COR-L47 (cell line): ENCODE results near the gene GRID1.
A peak's percentile ranks its signal among the peaks of the same experiment; 100 is the strongest.

ENCODE experiments used
- DNase-seq: peaks from one replicate; lab custom pipeline; 2025; lab: John Stamatoyannopoulos, UW

GRID1 gene

DNA sequence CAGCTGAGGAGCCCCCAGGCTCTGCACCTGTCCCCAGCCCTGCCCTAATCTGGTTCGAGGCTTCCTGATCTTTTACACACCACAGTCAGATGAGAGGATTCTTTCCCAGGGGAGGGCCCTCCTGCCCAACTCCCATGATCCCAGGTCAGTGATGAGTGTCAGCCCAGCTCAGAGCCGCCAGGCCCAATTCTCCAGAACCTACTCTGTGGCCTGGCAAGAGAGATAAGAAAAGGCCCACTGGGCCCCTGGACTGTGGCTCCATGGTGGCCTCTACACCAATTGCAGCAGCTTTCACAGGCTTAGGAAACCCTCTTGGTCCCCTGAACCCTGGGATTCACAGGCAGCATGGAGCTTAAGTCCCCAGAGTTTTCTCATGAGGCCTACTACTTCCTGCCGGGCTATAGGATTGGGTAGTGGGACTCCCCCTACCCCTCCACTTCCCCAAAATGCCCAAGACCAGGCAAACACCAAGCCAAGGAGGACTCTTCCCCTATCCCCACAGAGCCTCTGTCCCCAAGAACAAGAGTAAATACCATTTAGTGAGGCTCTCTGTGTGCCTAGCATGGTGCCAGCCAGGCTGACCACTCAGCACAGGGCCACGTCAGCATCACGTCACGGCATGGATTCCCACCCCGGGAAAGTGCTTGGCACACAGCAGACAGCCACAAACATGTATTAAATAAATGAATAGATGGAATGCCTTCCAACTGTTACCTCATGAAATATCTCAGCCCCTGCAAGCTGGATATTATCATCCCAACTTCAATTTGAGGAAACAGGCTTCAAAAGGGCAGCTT, 100.0 kb downstream of the GRID1 start:
- no peak for DNase-seq

- no peak for DNase-seq
These were observed 100.7 kb downstream of the GRID1 start for GRCh38 chr10:86265895-86266259.

DNA sequence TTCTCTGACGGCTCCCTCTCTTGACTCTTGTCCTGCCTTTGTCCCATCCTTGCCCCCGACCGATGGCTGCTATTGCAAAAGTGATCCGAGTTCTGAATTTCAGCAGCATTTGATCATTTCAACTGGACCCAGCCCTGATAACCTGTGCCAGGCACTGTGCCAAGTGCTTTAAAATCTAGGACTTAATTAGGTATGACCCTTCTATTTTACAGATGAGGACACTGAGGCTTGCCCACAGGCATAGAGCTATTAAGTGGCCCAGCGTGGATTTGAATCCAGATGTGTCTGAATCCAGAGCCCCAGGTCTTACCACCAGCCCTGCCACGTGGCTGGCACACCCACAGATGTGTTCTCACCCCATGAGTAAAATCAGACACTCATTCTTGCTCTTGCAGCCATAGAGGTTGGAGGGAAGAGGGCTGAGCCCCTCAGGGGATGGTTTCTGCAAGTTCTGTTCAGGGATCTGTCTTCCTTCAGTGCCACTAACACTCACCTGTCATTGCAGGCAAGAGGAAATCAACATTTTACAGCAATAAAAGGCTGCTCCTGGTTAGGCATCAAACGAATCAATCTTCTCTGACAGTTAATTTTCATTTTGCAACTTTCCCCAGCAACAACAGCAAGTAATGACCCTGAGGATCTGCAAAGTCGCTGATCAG, 101.2 kb downstream of the GRID1 start:
- no peak for DNase-seq

DNA sequence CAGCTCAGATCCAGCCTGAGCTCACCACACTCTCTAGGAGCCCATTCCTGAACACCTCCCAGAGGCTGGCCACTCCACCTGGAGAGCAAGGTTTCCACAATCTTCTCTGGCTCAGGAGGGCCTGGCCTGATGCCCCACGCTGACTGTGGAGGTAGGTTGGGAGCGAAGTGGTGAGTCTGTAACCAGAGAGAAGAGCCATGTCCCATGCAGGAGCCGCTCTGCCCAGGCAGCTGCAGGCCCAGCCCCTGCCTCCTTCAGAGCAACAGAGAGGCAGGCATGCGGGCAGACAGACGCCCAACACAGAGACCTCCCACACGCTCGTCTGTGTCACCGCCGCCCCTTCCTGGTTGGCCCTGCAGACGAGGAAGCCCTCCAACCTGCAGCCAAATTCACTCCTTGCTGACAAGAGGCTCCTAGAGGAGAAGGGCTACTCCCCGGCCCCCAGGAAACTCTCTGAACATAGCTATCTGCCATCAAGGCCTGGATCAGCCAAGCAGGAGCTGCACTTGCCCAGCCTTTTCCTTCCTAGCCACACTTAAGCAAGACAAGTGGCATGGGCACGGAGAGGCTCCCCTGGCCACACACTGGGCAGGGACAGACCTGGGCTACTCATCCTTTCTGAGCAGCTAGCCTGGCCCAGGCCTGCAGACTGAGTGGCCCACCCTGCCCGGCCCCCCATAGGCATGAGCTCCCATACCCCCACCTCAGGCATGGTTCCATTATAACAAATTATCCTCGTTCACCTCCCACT, 101.9 kb downstream of the GRID1 start:
- DNase-seq: no peak

GRCh38 chr10:86263907-86264306, 102.7 kb downstream of the GRID1 start:
- no peak for DNase-seq

GRCh38 chr10:86263209-86263608, 103.4 kb downstream of the GRID1 start:
- DNase-seq: no peak

DNA sequence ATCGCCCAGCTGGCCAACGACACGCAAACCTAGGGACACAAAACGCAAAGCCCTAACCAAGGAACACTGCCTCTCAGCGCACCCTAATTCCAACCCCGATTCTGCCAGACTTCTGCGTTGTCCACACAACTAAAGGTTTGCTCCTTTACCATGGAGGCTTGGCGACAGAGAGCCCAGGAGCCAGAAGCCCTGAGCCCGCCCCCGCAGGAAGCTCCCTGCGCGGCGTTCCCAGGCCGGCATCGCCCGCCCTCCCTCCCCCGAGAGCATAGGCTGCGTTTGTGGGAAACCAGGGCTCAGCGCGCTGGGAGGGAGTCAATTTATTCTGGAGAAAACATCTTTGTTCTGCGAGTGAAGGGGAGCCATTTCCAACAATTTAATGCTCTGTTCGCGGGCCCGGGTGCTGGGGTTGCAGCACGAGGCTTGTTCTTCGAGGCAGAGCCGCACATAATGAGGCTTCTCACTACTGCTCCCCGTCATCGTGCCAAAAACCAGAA, 103.9 kb downstream of the GRID1 start:
- DNase-seq: no peak

DNA sequence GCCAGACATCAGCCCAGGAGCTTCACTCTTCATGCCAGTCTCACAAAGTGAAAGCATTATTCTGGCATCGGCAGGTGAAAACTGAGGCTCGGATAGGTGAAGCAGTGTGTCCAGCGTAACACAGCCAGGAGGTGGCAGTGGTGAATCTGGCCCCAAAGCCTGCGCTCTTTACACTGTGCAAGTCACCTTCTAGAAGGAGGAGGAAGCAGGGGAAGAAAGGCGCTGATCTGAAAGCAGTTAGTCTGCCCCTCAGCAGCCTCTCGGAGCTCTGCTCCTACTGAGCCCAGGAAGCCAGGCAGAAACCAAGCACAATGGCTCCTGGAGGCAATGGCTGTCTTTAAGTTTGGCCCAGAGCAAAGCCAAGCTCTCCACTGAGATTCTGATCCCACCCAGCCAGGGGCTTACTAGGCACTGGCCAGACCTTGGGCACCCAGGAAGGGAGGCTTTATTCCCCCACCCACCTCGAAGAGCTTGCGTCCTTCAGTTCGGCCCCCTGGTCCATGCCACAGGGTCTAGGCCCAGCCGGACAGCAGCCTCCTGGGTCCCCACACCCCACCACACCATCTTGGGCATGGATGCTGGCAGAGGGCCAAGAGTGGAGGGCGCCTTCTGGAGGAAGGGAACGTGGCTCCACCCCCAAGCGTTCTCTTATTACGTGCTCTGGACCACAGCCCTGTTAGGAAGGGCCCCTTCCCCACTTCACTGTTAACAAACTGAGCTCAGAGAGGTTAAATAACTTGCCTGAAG, 104.5 kb downstream of the GRID1 start:
- DNase-seq: peak; percentile 33

DNA sequence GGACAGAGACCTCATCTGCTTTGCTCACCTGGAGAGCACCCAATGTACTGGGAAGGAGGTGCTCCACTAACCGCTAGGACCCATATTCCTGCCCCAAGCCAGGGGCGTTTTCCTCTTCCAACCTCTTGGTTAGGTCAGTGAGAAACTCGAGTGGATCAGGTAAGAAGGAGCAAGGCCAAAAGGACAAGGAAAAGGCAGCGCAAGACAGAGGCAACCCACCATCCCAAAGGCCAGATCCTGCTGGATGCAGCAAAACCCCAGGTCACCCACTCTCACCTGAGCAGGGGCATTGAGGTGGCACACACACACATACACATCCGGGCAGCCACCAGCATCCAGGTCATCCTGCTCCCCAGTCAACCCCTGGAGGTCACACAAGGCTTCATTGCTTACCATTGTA, 105.1 kb downstream of the GRID1 start:
- no peak for DNase-seq

- DNase-seq: peak; percentile 28
These were observed 106.0 kb downstream of the GRID1 start for GRCh38 chr10:86260564-86260963.

- DNase-seq: no peak
These were observed 106.6 kb downstream of the GRID1 start for GRCh38 chr10:86259901-86260562.

DNA sequence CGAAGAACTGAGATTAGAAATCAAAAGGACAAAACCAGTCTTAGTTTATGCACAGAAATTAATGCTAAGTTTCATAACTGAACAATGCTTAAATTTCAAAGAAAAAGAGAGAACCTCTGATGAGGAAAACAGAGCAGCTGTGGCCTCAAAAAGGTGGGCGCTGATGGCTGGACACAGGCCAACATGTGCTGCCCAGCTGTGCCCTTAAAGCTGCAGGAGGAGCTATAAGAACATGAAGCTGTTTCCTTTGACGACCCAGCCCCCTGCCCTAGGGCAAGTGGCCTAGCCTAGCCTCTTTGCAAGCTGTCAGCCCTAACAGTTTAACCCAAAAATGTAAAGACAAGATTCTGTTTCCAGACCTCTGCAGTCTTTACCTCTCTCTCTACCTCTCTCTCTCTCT, 107.7 kb downstream of the GRID1 start:
- DNase-seq: no peak

DNA sequence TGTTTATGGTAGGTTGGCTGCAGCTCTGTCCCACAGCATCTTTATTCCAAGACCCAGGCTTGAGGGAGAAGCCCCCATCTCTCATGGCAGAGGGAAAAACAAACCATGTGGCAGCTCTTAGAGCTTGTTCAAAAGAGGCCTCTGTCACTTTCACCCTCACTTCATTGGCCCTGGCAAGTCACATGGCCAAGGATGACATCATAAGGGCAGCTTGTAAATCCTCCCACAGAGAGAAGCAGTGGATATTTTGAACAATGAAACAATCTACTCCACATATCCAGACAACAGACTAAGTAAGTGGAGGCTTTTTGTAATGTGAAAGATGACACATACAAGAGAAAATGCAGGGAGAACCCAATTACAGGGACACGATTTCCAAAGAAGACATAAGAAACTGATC, 108.1 kb downstream of the GRID1 start:
- no peak for DNase-seq

DNA sequence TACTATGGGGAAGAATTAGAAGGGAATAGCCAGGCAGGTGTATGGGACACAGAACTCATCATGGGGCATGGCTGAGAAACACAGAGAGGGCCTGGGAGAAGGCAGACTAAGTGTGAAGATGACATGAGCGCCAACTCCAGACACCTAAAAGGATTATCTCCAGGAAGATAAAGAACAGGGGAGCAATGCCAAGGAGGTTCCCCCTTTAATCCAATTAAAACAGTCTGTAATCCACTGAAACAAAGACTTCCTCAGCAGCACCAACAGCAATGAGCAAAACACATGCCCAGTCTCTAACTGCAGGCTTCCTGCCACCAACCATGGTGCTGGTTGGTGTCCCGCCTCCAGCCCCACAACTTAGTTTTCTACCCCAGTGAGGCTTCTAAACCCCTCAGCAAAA, 108.9 kb downstream of the GRID1 start:
- DNase-seq: no peak

GRCh38 chr10:86256690-86257315, 109.8 kb downstream of the GRID1 start:
- DNase-seq: no peak

- no peak for DNase-seq
These were observed 111.0 kb downstream of the GRID1 start for GRCh38 chr10:86255405-86256251.

DNA sequence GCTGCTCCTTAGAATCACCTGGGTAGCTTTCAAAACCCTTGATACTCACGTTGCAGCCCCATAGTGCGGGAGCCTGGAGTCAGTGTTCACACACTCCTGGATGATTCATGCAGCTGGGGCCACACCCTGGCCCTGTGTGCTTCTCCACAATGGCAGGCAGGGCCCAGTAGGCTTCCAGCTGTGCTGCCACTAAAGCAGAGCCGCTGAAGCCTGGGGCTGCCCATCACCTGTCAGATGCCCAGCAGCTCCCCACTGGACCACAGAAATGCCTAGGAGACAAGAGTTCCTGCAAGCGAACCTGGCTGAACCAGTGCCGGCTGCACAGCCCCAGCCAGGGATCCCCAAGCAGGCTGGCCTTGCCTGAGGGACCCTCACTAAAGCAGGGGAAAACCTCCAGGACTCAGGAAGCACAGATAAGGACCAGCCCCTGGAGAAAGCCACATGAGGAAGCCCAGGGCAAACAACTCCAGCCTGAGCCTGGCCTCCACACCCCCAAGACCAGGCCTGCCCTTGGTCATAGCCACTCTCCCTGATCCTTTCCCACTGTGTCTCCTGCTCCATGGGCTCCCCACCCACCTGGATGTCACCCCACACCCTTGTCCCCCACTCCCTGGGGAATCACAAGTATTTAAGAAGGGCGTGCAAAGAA, 111.9 kb downstream of the GRID1 start:
- DNase-seq: peak; percentile 75

DNA sequence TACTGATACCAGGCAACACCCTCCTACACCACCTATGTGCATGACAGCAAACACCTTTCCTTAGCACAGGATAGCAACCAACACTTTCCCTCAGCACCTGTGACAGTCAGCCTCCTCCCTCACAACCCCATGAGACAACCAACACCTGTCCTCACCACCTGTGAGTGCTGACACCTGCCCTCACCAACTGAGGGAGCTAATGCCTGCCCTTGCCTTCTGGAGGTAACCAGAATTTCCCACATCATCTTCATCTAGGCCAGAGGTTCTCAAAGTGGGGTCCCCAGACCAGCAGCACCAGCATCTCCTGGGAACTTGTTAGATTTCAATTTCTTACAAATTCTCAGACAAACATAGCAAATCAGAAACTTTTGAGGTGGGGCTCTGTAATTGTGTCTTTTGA, 112.5 kb downstream of the GRID1 start:
- no peak for DNase-seq
